GM12878 (cell line): ENCODE measurements around the gene RPL21. TPM values are rescaled to one million over a fixed set of nuclear protein-coding genes. Genes with fewer than 3 reads are reported as not detected.
"Not testable (repeated sequence)": the region's sequence is repeated elsewhere in the genome, so short reads cannot be mapped to it uniquely, and the experiment has no call there.

Source experiments
- ATAC-seq: fragments of 200-7000 bp; cut with Tn5 transposase; 3 replicates; pipeline ENCODE4 v1.9.1; 2020; ENCODE audit warnings: mild to moderate bottlenecking, moderate library complexity
- BruUV-seq: library from RNA; stranded (reverse); fragments of 400-500 nt; replicated peaks from 2 replicates; lab custom pipeline; 2021; lab: Mats Ljungman, UMichigan
- CTCF ChIA-PET: fragments of 300-600 bp; sonication (Branson Sonifier 250); formaldehyde crosslinking; extraction: SDS; loops from one replicate; lab custom pipeline; 2021; ENCODE audit warnings: inconsistent platforms; lab: Yijun Ruan, JAX
- POLR2A ChIA-PET: fragments of 350-600 bp; formaldehyde crosslinking; extraction: SDS; loops from one replicate; lab custom pipeline; 2021; ENCODE audit warnings: inconsistent platforms; lab: Charles Lee
- RAD21 ChIA-PET: fragments of 300-600 bp; sonication (Branson Sonifier 250); formaldehyde crosslinking; loops from one replicate; lab custom pipeline; 2023; ENCODE audit warnings: antibody characterized with exemption; ENCODE audit not compliant: unreplicated experiment; lab: Charles Lee
- SMC1A ChIA-PET: fragments of 300-600 bp; sonication (Branson Sonifier 250); formaldehyde crosslinking; loops from one replicate; lab custom pipeline; 2023; ENCODE audit not compliant: unreplicated experiment, uncharacterized antibody; lab: Charles Lee
- DNase-seq: peaks from one replicate; pipeline ENCODE4 v3.0.0-alpha.2; 2011; ENCODE audit warnings: low read depth, low spot score
- FAIRE-seq: peaks from 3 replicates; lab custom pipeline; 2011; peaks lifted over from hg19 to GRCh38; lab: Jason Lieb, UNC
- H2AFZ ChIP-seq: 2 replicates; pipeline ENCODE4 v1.6.0; 2011; ENCODE audit warnings: low read depth, low read length, control low read depth; ENCODE audit not compliant: control insufficient read depth
- H3K27ac ChIP-seq: 2 replicates; pipeline ENCODE4 v1.5.1; 2011; ENCODE audit warnings: control low read depth; ENCODE audit not compliant: control insufficient read depth, insufficient read depth
- H3K27me3 ChIP-seq, 2 experiments: replicated peaks in 1 of 2; 2 replicates each; pipeline versions ENCODE4 v1.6.0 to v1.6.1; 2011; ENCODE audit warnings: low read length in 1 of 2; ENCODE audit not compliant: control insufficient read depth in 2 of 2, insufficient read depth in 2 of 2
- H3K36me3 ChIP-seq, 2 experiments: 2 replicates each; pipeline ENCODE4 v1.5.1; 2011; ENCODE audit warnings: low read length in 1 of 2; ENCODE audit not compliant: control insufficient read depth in 2 of 2, insufficient read depth in 2 of 2
- H3K4me1 ChIP-seq: 2 replicates; pipeline ENCODE4 v1.6.1; 2011; ENCODE audit warnings: mild to moderate bottlenecking, low read length, moderate library complexity, mixed read lengths; ENCODE audit not compliant: control insufficient read depth, insufficient read depth
- H3K4me2 ChIP-seq: 2 replicates; pipeline ENCODE4 v1.6.0; 2011; ENCODE audit warnings: control low read depth; ENCODE audit not compliant: control insufficient read depth, insufficient read depth
- H3K4me3 ChIP-seq: fragments of 200-600 bp; sonication (generic); 2 replicates; pipeline ENCODE4 v1.5.1; 2016
- H3K79me2 ChIP-seq: 2 replicates; pipeline ENCODE4 v1.6.0; 2011; ENCODE audit warnings: low read length; ENCODE audit not compliant: control insufficient read depth, insufficient read depth
- H3K9ac ChIP-seq: 2 replicates; pipeline ENCODE4 v1.8.0; 2011; ENCODE audit warnings: low read length, control low read depth, mixed read lengths; ENCODE audit not compliant: control insufficient read depth, insufficient read depth
- H3K9me3 ChIP-seq: replicated peaks from 3 replicates; pipeline ENCODE4 v1.5.1; 2011; ENCODE audit warnings: mild to moderate bottlenecking, low read length; ENCODE audit not compliant: control insufficient read depth, insufficient read depth
- H4K20me1 ChIP-seq: 2 replicates; pipeline ENCODE4 v1.6.0; 2011; ENCODE audit not compliant: control insufficient read depth, insufficient read depth
- ATF3 ChIP-seq: IDR thresholded peaks from 2 replicates; pipeline ENCODE4 v1.6.1; 2011; ENCODE audit warnings: low read depth, mild to moderate bottlenecking, low read length, moderate library complexity, borderline replicate concordance; ENCODE audit errors: extremely low read depth
- CBX5 ChIP-seq: sonication (generic); IDR thresholded peaks from 2 replicates; pipeline ENCODE4 v1.6.1; 2016; ENCODE audit warnings: low read depth, moderate library complexity, mild to moderate bottlenecking, inconsistent platforms
- EZH2 ChIP-seq: IDR thresholded peaks from 2 replicates; pipeline ENCODE4 v1.6.1; 2012; ENCODE audit warnings: low read depth, mild to moderate bottlenecking, control low read depth, inconsistent platforms, low read length, borderline replicate concordance; ENCODE audit not compliant: control insufficient read depth
- IKZF2 ChIP-seq, 2 experiments: fragments of 450-650 bp; IDR thresholded peaks; 2 replicates each; pipeline ENCODE4 v1.6.1; 2017; ENCODE audit warnings: mild to moderate bottlenecking in 2 of 2, moderate library complexity in 2 of 2
- RELA ChIP-seq: fragments of 450-650 bp; IDR thresholded peaks from 2 replicates; pipeline ENCODE4 v1.8.0; 2014; ENCODE audit warnings: borderline replicate concordance; ENCODE audit not compliant: partially characterized antibody
- REST ChIP-seq: IDR thresholded peaks from 2 replicates; pipeline ENCODE4 v1.6.1; 2012; ENCODE audit warnings: mild to moderate bottlenecking, low read depth, low read length
- ZNF384 ChIP-seq: IDR thresholded peaks from 2 replicates; pipeline ENCODE4 v1.6.1; 2012; ENCODE audit warnings: low read depth, mild to moderate bottlenecking, low read length, improper control_type of control experiment, borderline replicate concordance
- ZSCAN29 ChIP-seq: fragments of 450-650 bp; IDR thresholded peaks from 2 replicates; pipeline ENCODE4 v1.6.1; 2017; ENCODE audit warnings: mild to moderate bottlenecking, moderate library complexity
- WGBS: methylation state at CpG from one replicate; pipeline ENCODE4 v1.1.6; 2016; ENCODE audit warnings: low lambda C conversion rate; ENCODE audit not compliant: insufficient replicate concordance, insufficient coverage; ENCODE audit errors: missing lambda C conversion rate; 5-methylcytosine and 5-hydroxymethylcytosine counted together
- in situ Hi-C: fragments of 300-500 bp; cut with MboI; formaldehyde crosslinking; loops from 9 replicates; pipeline ENCODE4 v1.14.3; 2018; ENCODE audit warnings: mixed read lengths
- intact Hi-C: fragments of 100-400 bp; cut with micrococcal nuclease; formaldehyde crosslinking; loops from one replicate; pipeline ENCODE4 v1.14.2; 2022; ENCODE audit not compliant: unreplicated experiment
- polyA plus RNA-seq, 11 experiments: library from polyadenylated mRNA; depleted of rRNA in 4 of 11; unstranded in 6 of 11; stranded (reverse) in 5 of 11; fragments of >200 nt; fragmentation: Nextera tagmentation in 4 of 11; fragmentation: Illumina TruSeq in 1 of 11; extraction: Ambion mirVana in 4 of 11; extraction: Trizol in 1 of 11; gene quantifications; 1 replicate in 1 of 11; 2 replicates in 10 of 11; pipeline versions ENCODE4 v1.2.1 to v1.2.3, GENCODE V29; 2011 to 2016; ENCODE audit warnings: inconsistent platforms in 2 of 11, missing spikeins in 2 of 11, low read depth in 1 of 11
- total RNA-seq, 4 experiments: library from RNA; depleted of rRNA in 3 of 4; stranded (reverse); fragments of >200 nt in 3 of 4; fragmentation: Illumina TruSeq in 1 of 4; extraction: Trizol in 1 of 4; gene quantifications; 2 replicates each; pipeline versions ENCODE4 v1.2.1 to v1.2.3, GENCODE V29; 2013 to 2021
- TF ChIP-seq, protein P1 (sequence below): IDR thresholded peaks from 2 replicates; pipeline ENCODE4 v1.6.1; 2011; ENCODE audit warnings: low read depth, low read length, improper control_type of control experiment, borderline replicate concordance

Gene RPL21
- total and polyA plus RNA-seq, 10 of the 15 experiments (the other 5 are each of a cell fraction or from before 2014, with no cell fraction given), result 817 to 9,760 (median 1,698) TPM

DNA sequence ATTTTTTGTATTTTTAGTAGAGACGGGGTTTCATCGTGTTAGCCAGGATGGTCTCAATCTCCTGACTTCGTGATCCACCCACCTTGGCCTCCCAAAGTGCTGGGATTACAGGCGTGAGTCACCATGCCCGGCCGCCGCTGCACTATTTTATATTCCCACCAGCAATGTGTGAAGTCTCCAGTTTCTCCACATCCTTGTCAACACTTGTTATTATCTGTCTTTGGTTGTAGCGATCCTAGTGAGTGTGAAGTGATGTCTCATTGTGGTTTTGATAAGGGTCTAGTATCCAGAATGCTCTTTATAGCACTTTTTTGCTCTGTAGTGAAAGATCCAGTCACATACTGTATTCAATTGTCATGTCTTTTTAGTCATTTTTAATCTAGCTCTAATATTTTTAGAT is 40.6 kb downstream of the RPL21 start:
- in situ Hi-C loops, H3K4me3 ChIP-seq, H3K79me2 ChIP-seq, H3K4me2 ChIP-seq, DNase-seq, H3K4me1 ChIP-seq, ATAC-seq, H3K27ac ChIP-seq, POLR2A ChIA-PET, CTCF ChIA-PET, SMC1A ChIA-PET, H4K20me1 ChIP-seq, BruUV-seq, H3K36me3 ChIP-seq, RAD21 ChIA-PET, intact Hi-C loops, H3K27me3 ChIP-seq, H2AFZ ChIP-seq, FAIRE-seq, H3K9ac ChIP-seq, H3K9me3 ChIP-seq: not testable (repeated sequence)
- 80% methylated on average over 5 of the region's 8 CpGs for WGBS

- Histone ChIP-seq H2AFZ (no peak overlapping the region), H3K9ac (no peak overlapping the region), H3K79me2 (no peaks in the 10 kb centered on the region), H3K9me3 (no peaks in the 10 kb centered on the region), H3K27ac (no peak overlapping the region), H3K4me1 (no peaks in the 10 kb centered on the region), H3K27me3 (peaks cover 1 to 6% of the 10 kb centered on the region in 2 experiments), H3K36me3 (no peaks in the 10 kb centered on the region), H3K4me2 (no peak overlapping the region), H3K4me3 (no peak overlapping the region), H4K20me1 (no peaks in the 10 kb centered on the region)
- intact Hi-C loops (no loop called here), in situ Hi-C loops (no loop called here)
- FAIRE-seq (no peak), DNase-seq (no peak), ATAC-seq (no peak)
- SMC1A ChIA-PET, result interaction anchor here (0.6 kb wide), 1 partner anchor 13 kb away, joined by 3 read pairs; no protein-coding TSS in a partner anchor
- under 1% methylated on average over 8 of the region's 8 CpGs for WGBS
- RAD21 ChIA-PET, result no interaction called here
- POLR2A ChIA-PET, result no interaction called here
- BruUV-seq, result no TSS peak
- CTCF ChIA-PET, result no interaction called here
- no peak for TF ChIP-seq ATF3
- no peak for TF ChIP-seq REST
- TF ChIP-seq ZSCAN29, result no peak
- TF ChIP-seq CBX5, result no peak
- TF ChIP-seq, protein P1, sequence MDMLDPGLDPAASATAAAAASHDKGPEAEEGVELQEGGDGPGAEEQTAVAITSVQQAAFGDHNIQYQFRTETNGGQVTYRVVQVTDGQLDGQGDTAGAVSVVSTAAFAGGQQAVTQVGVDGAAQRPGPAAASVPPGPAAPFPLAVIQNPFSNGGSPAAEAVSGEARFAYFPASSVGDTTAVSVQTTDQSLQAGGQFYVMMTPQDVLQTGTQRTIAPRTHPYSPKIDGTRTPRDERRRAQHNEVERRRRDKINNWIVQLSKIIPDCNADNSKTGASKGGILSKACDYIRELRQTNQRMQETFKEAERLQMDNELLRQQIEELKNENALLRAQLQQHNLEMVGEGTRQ, result no peak
- TF ChIP-seq ZNF384, result no peak
- no peak for TF ChIP-seq RELA
- no peak for TF ChIP-seq EZH2
- no peak for TF ChIP-seq IKZF2 (IDR thresholded peaks at IDR 0.05)
These were observed 41.8 kb downstream of the RPL21 start for GRCh38 chr13:27293076-27293691.
